Measurements from ENCODE around the gene IGF2BP1.
A peak's percentile ranks its signal among the peaks of the same experiment; 100 is the strongest.

Gene IGF2BP1

DNA sequence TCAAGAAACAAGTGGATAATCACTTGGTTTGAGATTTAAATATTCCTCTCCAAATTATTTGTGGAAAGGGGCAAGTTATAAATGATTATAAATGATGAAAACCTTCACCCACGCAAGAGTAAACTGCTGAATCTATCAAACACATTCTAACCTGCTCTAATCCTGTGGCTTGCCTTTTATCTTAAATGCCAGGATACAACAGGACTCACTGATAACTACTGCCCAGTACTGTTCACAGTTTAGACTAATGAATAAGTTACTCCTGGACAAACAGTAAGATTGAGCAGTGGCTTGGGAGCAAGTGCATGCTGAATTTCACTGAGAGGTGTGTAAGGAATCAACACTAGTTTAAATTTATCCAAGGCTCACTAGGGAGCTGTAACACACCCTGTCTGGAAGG lies 31.1 kb downstream of the IGF2BP1 start:
- no peak overlapping the region for H2AFZ ChIP-seq (ENCODE audit: low read depth, low read length)
- H3K4me2 ChIP-seq (ENCODE audit: insufficient read depth, low read length): no peak overlapping the region
- no peak overlapping the region for H3K4me3 ChIP-seq (ENCODE audit: low read depth in 1 of 2, low read length in 2 of 2)
- H3K9me3 ChIP-seq (ENCODE audit: insufficient read depth, low read length, severe bottlenecking): no peaks in the 10 kb centered on the region
- H3K9ac ChIP-seq (ENCODE audit: low read depth, low read length): no peak overlapping the region
- no peak for TF ChIP-seq EZH2 (IDR thresholded peaks at IDR 0.05; ENCODE audit: borderline replicate concordance, low read depth, low read length, severe bottlenecking)
- no peak for TF ChIP-seq CTCF (IDR thresholded peaks at IDR 0.05; ENCODE audit: borderline replicate concordance, extremely low read depth, low read length, poor library complexity, severe bottlenecking)
- DNase-seq (no peak), ATAC-seq (ENCODE audit: insufficient read depth, low read depth) (no peak)
- H4K20me1 ChIP-seq (ENCODE audit: insufficient read depth, low read length): no peaks in the 10 kb centered on the region
- H3K79me2 ChIP-seq (ENCODE audit: insufficient read depth, low read length): no peaks in the 10 kb centered on the region
- H3K4me1 ChIP-seq (ENCODE audit: insufficient read depth, low read length): no peaks in the 10 kb centered on the region
- no peak overlapping the region for H3K27ac ChIP-seq (ENCODE audit: low read length)
- H3K36me3 ChIP-seq (ENCODE audit: insufficient read depth, low read length): no peaks in the 10 kb centered on the region
- no peaks in the 10 kb centered on the region for H3K27me3 ChIP-seq (ENCODE audit: insufficient read depth, low read length, poor library complexity)

DNA sequence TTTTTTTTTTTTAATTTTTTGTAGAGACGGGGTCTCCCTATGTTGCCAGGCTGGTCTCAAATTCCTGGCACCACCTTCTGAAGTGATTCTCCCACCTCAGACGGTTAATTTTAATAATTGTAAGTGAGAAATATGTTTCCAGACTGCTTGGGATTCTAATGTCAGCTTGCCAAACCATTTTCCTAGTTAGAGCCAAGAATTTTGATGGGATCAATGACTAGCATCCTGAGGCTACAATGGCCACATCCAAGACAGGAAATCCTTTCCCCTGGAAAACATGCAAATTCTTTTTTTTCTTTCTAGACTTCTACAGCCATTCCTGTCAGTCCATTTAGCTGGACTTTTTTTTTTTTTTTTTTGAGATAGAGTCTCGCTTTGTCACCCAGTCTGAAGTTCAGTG lies 32.6 kb downstream of the IGF2BP1 start:
- TF ChIP-seq CTCF (IDR thresholded peaks at IDR 0.05; ENCODE audit: borderline replicate concordance, extremely low read depth, low read length, poor library complexity, severe bottlenecking): no peak
- TF ChIP-seq EZH2 (IDR thresholded peaks at IDR 0.05; ENCODE audit: borderline replicate concordance, low read depth, low read length, severe bottlenecking): no peak
- no peak overlapping the region for H3K9ac ChIP-seq (ENCODE audit: low read depth, low read length)
- H3K36me3 ChIP-seq (ENCODE audit: insufficient read depth, low read length): no peaks in the 10 kb centered on the region
- H3K79me2 ChIP-seq (ENCODE audit: insufficient read depth, low read length): no peaks in the 10 kb centered on the region
- no peak for DNase-seq
- no peak overlapping the region for H3K4me2 ChIP-seq (ENCODE audit: insufficient read depth, low read length)
- no peak for ATAC-seq (ENCODE audit: insufficient read depth, low read depth)
- no peaks in the 10 kb centered on the region for H3K4me1 ChIP-seq (ENCODE audit: insufficient read depth, low read length)
- H2AFZ ChIP-seq (ENCODE audit: low read depth, low read length): no peak overlapping the region
- H3K27ac ChIP-seq (ENCODE audit: low read length): no peak overlapping the region
- H3K9me3 ChIP-seq (ENCODE audit: insufficient read depth, low read length, severe bottlenecking): no peaks in the 10 kb centered on the region
- H4K20me1 ChIP-seq (ENCODE audit: insufficient read depth, low read length): no peaks in the 10 kb centered on the region
- H3K27me3 ChIP-seq (ENCODE audit: insufficient read depth, low read length, poor library complexity): no peaks in the 10 kb centered on the region
- no peak overlapping the region for H3K4me3 ChIP-seq (ENCODE audit: low read depth in 1 of 2, low read length in 2 of 2)

DNA sequence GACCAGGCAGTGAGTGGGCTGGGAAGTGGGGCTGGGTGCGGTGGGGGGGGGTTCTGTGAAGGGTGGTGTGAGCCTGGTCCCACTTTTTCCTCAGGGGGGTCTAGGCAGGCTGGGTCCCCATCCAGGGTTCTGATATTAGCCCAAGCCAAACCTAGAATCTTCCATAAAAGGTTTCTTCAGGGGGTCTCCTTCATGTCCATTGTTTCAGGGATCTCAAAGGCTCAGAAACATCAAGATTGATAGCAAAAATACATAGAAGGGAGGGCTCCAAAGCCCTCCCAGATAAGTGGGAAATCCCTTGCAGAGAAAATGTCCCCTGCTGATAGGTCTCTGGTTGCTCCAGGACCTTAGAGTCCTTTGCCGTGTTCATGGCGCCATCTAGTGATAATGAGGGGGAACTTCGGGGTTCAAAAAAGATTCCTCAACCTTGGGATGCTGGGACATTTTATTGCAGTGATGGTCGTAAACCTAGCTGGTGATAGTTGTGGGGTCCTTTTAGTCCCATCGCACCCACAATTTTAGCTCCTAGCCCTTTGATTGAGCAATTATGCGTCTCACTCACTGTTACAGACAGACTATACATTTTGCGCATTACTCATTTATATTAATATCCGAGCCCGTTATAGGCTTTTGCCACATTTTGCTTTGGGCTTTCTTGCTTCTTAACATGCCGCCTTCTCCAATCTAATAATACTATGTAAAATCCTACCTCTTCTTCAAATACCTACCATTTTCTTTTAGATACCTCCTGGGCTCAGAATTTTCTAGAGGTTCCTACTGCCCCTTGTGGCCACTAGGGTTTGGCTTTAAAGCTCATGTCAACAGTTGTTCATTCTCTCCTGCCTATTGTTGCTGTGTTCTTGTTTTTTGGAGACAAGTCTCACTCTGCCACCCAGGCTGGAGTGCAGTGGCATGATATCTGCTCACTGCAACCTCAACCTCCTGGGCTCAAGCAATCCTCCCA lies 35.1 kb downstream of the IGF2BP1 start:
- H3K4me2 ChIP-seq (ENCODE audit: insufficient read depth, low read length): peak overlapping the region; percentile 20; the same call in 1 of the 2 replicates
- H3K4me1 ChIP-seq (ENCODE audit: insufficient read depth, low read length): no peaks in the 10 kb centered on the region
- peak; percentile 92 for ATAC-seq (ENCODE audit: insufficient read depth, low read depth)
- no peaks in the 10 kb centered on the region for H3K36me3 ChIP-seq (ENCODE audit: insufficient read depth, low read length)
- H3K27me3 ChIP-seq (ENCODE audit: insufficient read depth, low read length, poor library complexity): no peaks in the 10 kb centered on the region
- H3K9ac ChIP-seq (ENCODE audit: low read depth, low read length): no peak overlapping the region
- no peaks in the 10 kb centered on the region for H3K79me2 ChIP-seq (ENCODE audit: insufficient read depth, low read length)
- TF ChIP-seq EZH2 (IDR thresholded peaks at IDR 0.05; ENCODE audit: borderline replicate concordance, low read depth, low read length, severe bottlenecking) (no peak), CTCF (IDR thresholded peaks at IDR 0.05; ENCODE audit: borderline replicate concordance, extremely low read depth, low read length, poor library complexity, severe bottlenecking) (peak; percentile 86)
- H3K27ac ChIP-seq (ENCODE audit: low read length): no peak overlapping the region
- no peaks in the 10 kb centered on the region for H4K20me1 ChIP-seq (ENCODE audit: insufficient read depth, low read length)
- no peaks in the 10 kb centered on the region for H3K9me3 ChIP-seq (ENCODE audit: insufficient read depth, low read length, severe bottlenecking)
- H2AFZ ChIP-seq (ENCODE audit: low read depth, low read length): peak overlapping the region; percentile 47; the same call in 1 of the 2 replicates
- no peak overlapping the region for H3K4me3 ChIP-seq (ENCODE audit: low read depth in 1 of 2, low read length in 2 of 2)
- DNase-seq: peak; percentile 62
